Measurements from ENCODE around the gene GCFC2. TPM values are rescaled to one million over a fixed set of nuclear protein-coding genes. Genes with fewer than 3 reads are reported as not detected.

Gene GCFC2
- polyA plus RNA-seq, 3 donors = 5.5 to 10.9 (median 9.0) TPM

DNA sequence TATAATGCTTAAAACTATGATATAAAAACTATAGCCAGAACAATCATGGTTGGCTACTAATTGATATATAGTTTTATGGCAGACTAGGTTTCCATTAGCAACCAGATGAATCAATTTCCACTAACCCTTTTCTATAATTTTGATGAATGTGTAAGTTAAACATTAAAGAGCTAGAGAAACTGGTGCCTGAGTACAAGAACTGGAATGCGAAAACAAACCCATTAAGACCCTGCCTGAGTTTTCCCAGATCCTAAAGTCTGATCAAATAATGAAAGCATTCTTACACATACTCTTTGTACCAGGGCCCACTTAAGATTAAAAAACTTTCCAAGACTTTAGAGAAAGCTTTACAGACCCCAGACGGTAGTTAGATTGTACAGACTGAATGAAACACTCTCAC lies 42.8 kb downstream of the GCFC2 start:
- Mint-ChIP-seq H3K27me3 (ENCODE audit: low read depth in 3 of 3) (no peaks in the 10 kb centered on the region), H3K36me3 (peaks cover 42 to 49% of the 10 kb centered on the region in 2 donors), H3K4me1 (no peaks in the 10 kb centered on the region), H3K9me3 (peaks cover 0 to 2% (median 0%) of the 10 kb centered on the region in 7 donors), H3K4me3 (no peak overlapping the region), H3K27ac (no peak overlapping the region)
- Histone ChIP-seq H2AFZ (ENCODE audit: insufficient read depth, low read depth, low read length, poor library complexity, severe bottlenecking) (no peak overlapping the region), H3K9me3 (replicated peaks in 1 of 2; ENCODE audit: control insufficient read depth in 1 of 2, insufficient read depth in 1 of 2, low read length in 2 of 2) (no peaks in the 10 kb centered on the region), H3K4me1 (ENCODE audit: control insufficient read depth in 1 of 2, insufficient read depth in 2 of 2, low read length in 2 of 2) (no peaks in the 10 kb centered on the region), H3K27ac (ENCODE audit: low read depth in 1 of 2, low read length in 2 of 2) (no peak overlapping the region), H3K36me3 (replicated peaks in 1 of 2; ENCODE audit: control insufficient read depth in 1 of 2, insufficient read depth in 2 of 2, low read length in 2 of 2) (peaks cover 25 to 57% of the 10 kb centered on the region in 2 donors), H3K9ac (ENCODE audit: insufficient read depth, low read length, poor library complexity, severe bottlenecking) (no peak overlapping the region), H4K20me1 (ENCODE audit: insufficient read depth, low read length) (no peaks in the 10 kb centered on the region), H3K4me2 (replicated peaks; ENCODE audit: extremely low read depth, low read length, poor library complexity, severe bottlenecking) (no peak overlapping the region), H3K79me2 (ENCODE audit: insufficient read depth, low read length) (no peaks in the 10 kb centered on the region), H3K4me3 (replicated peaks in 1 of 3; ENCODE audit: low read depth in 2 of 3, low read length in 3 of 3) (no peak overlapping the region), H3K27me3 (ENCODE audit: control insufficient read depth in 2 of 2, insufficient read depth in 2 of 2, low read length in 2 of 2) (no peaks in the 10 kb centered on the region)
- WGBS (ENCODE audit: insufficient coverage) = no CpG with 5 or more reads among the region's 2 CpGs
- DNase-seq = no peak
- intact Hi-C loops (cut with micrococcal nuclease) = no loop called here
- TF ChIP-seq, protein P1, sequence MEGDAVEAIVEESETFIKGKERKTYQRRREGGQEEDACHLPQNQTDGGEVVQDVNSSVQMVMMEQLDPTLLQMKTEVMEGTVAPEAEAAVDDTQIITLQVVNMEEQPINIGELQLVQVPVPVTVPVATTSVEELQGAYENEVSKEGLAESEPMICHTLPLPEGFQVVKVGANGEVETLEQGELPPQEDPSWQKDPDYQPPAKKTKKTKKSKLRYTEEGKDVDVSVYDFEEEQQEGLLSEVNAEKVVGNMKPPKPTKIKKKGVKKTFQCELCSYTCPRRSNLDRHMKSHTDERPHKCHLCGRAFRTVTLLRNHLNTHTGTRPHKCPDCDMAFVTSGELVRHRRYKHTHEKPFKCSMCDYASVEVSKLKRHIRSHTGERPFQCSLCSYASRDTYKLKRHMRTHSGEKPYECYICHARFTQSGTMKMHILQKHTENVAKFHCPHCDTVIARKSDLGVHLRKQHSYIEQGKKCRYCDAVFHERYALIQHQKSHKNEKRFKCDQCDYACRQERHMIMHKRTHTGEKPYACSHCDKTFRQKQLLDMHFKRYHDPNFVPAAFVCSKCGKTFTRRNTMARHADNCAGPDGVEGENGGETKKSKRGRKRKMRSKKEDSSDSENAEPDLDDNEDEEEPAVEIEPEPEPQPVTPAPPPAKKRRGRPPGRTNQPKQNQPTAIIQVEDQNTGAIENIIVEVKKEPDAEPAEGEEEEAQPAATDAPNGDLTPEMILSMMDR (IDR thresholded peaks at IDR 0.05) = no peak

DNA sequence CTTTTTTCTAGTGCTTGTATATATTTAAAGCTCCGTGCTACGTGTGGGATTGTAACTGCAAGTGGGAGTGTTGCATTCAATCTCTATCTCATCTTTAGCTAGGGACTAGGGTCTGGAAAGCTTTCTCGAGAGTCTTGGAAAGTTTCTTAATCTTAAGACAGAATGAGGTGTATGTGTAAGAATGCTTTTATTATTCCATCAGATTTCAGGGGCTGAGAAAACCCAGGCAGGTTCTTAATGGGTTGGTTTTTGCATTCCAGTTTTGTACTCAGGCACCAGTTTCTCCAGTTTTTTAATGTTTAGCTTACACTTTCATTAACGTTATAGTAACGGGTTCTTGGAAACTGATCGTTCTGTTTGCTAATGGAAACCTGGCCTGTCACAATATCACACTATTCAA lies 43.8 kb downstream of the GCFC2 start:
- H3K36me3 Mint-ChIP-seq = peaks cover 46 to 49% of the 10 kb centered on the region in 2 donors
- Histone ChIP-seq H3K9me3 (replicated peaks in 1 of 2; ENCODE audit: control insufficient read depth in 1 of 2, insufficient read depth in 1 of 2, low read length in 2 of 2) (no peaks in the 10 kb centered on the region), H3K36me3 (replicated peaks in 1 of 2; ENCODE audit: control insufficient read depth in 1 of 2, insufficient read depth in 2 of 2, low read length in 2 of 2) (peaks cover 25 to 61% of the 10 kb centered on the region in 2 donors), H2AFZ (ENCODE audit: insufficient read depth, low read depth, low read length, poor library complexity, severe bottlenecking) (no peak overlapping the region), H3K4me2 (replicated peaks; ENCODE audit: extremely low read depth, low read length, poor library complexity, severe bottlenecking) (no peak overlapping the region), H3K4me3 (replicated peaks in 1 of 3; ENCODE audit: low read depth in 2 of 3, low read length in 3 of 3) (no peak overlapping the region), H3K27ac (ENCODE audit: low read depth in 1 of 2, low read length in 2 of 2) (no peak overlapping the region), H4K20me1 (ENCODE audit: insufficient read depth, low read length) (no peaks in the 10 kb centered on the region), H3K4me1 (ENCODE audit: control insufficient read depth in 1 of 2, insufficient read depth in 2 of 2, low read length in 2 of 2) (no peaks in the 10 kb centered on the region), H3K27me3 (ENCODE audit: control insufficient read depth in 2 of 2, insufficient read depth in 2 of 2, low read length in 2 of 2) (no peaks in the 10 kb centered on the region), H3K9ac (ENCODE audit: insufficient read depth, low read length, poor library complexity, severe bottlenecking) (no peak overlapping the region), H3K79me2 (ENCODE audit: insufficient read depth, low read length) (no peaks in the 10 kb centered on the region)
- no peaks in the 10 kb centered on the region for H3K27me3 Mint-ChIP-seq (ENCODE audit: low read depth in 3 of 3)
- H3K4me3 Mint-ChIP-seq = no peak overlapping the region
- TF ChIP-seq, protein P1 (IDR thresholded peaks at IDR 0.05) = no peak
- H3K9me3 Mint-ChIP-seq = peaks cover 0 to 2% (median 0%) of the 10 kb centered on the region in 7 donors
- WGBS (ENCODE audit: insufficient coverage) = no CpG with 5 or more reads among the region's 6 CpGs
- H3K4me1 Mint-ChIP-seq = no peaks in the 10 kb centered on the region
- DNase-seq = no peak
- H3K27ac Mint-ChIP-seq = no peak overlapping the region
- intact Hi-C loops (cut with micrococcal nuclease) = no loop called here

Data from CD14-positive monocyte (primary cell).